AG09319 (cell line): ENCODE data around the gene SCAPER.
"Not testable (repeated sequence)": the region's sequence is repeated elsewhere in the genome, so short reads cannot be mapped to it uniquely, and the experiment has no call there.

Experiments
- DNase-seq: peaks from one replicate; pipeline ENCODE4 v3.0.0-alpha.2; 2010; ENCODE audit warnings: low read depth; ENCODE audit errors: extremely low read depth
- CTCF ChIP-seq: IDR thresholded peaks from 2 replicates; pipeline ENCODE4 v1.5.1; 2011; ENCODE audit warnings: low read depth, mild to moderate bottlenecking, inconsistent platforms, low read length, moderate library complexity

SCAPER gene

GRCh38 chr15:76439542-76439941 lies 465.6 kb downstream of the SCAPER start:
- DNase-seq = no peak
- TF ChIP-seq CTCF = no peak

DNA sequence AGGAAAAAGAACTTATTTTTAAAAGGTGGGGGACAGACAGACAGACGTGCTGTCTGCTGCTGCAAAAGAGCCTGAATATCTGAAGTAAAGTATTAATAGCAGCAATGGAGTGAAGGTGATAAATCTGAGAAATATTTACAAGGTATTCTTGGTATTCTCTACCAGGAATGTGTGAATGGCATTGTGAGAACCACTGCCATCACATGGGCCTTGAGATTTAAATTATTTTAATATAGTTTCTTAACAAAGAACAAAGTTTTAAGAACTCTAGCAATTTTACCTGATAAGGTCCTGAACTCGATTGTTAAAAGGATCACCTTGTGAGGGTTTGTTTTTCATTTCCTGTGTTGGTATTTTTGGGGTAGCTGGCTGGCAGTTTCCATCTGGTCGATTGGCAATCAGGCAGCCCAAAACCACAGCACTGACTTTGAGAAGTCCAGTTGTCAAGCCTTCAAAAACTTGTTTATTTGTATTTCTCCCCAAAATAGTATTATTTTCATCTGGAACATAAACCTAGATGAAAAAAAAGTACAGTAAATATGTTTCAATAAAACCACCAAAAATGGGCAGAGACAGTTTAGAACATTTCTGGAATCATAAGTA lies 471.2 kb downstream of the SCAPER start:
- no peak for DNase-seq

DNA sequence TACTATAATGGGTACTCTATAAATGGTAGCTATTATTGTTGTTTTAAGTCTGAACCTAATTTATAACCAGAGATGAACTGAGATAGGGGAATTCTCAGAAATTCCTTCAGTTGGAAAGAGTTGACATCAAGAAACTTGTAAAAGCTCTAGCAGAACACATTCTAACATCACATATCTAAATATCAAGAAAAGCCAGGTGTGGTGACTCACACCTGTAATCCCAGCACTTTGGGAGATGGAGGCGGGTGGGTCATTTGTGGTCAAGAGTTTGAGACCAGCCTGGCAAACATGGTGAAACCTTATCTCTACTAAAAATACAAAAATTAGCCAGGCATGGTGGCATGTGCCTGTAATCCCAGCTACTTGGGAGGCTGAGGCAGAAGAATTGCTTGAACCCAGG lies 472.1 kb downstream of the SCAPER start:
- DNase-seq = not testable (repeated sequence)

More for the DNA sequence above, 471.2 kb downstream of the SCAPER start:
- no peak for TF ChIP-seq CTCF

- TF ChIP-seq CTCF = no peak
- no peak for DNase-seq
These were observed 472.5 kb downstream of the SCAPER start for GRCh38 chr15:76432604-76433003.

GRCh38 chr15:76431971-76432370 lies 473.2 kb downstream of the SCAPER start:
- DNase-seq = no peak
- no peak for TF ChIP-seq CTCF

- DNase-seq = not testable (repeated sequence)
These were observed 474.4 kb downstream of the SCAPER start for GRCh38 chr15:76430711-76431110.

- no peak for DNase-seq
- TF ChIP-seq CTCF = no peak
These were observed 475.5 kb downstream of the SCAPER start for GRCh38 chr15:76429661-76430060.

DNA sequence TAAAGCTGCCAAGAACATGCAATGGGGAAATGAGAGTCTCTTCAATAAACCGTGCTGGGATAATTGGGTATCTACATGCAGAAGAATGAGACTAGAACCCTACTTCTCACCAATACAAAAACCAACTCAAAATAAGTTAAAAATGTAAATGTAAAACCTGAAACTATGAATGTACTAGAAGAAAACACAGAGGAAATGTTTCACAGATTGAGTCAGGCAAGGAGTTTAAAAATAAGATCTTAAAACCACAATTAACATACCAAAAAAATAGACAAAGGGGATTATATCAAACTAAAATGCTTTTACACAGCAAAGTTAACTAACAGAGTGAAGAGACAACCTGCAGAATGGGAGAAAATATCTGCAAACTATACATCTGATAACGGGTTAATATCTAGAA lies 478.2 kb downstream of the SCAPER start:
- TF ChIP-seq CTCF = no peak
- no peak for DNase-seq
